Adipose tissue (tissue), 3 donors: Measurements from ENCODE around the gene RBM12. TPM values are rescaled to one million over a fixed set of nuclear protein-coding genes. Genes with fewer than 3 reads are reported as not detected.

Experiments used
- H3K27ac ChIP-seq: one replicate; pipeline ENCODE4 v1.5.1; 2013; ENCODE audit warnings: low read depth, low read length
- WGBS, 3 donors: extraction: QIAGEN DNeasy Blood & Tissue Kit; methylation state at CpG; one replicate each; pipeline ENCODE4 v1.1.7; 2013; 5-methylcytosine and 5-hydroxymethylcytosine counted together
- polyA plus RNA-seq, 3 donors: library from polyadenylated mRNA; stranded (reverse); fragments of 200-250 nt; gene quantifications; one replicate each; pipeline ENCODE4 v1.2.3, GENCODE V29; 2013
- donor health status: healthy with polysubstance abuse.
- donor health status: Bipolar disorder and iron deficiency.
- donor health status: healthy.

Gene RBM12
- polyA plus RNA-seq, 3 donors = 6.4 to 19.5 (median 17.8) TPM

DNA sequence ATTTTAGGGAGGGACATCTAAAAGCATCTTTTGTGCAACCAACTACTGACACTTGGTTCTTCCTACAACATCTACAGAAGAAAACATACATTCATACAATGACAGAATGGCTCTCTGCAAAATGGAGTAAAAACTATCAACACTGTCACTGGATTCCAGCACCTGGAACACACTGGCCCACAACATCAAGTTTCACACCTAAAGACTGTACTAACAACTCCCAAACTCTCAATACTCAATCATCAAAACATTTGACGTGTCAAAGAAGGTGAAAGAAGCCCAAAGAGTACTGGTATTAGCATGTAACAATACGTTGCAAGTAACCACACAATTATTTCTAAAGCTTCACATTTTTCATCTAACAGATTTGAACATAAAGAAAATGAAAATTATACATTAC lies 2.1 kb downstream of the RBM12 start:
- 12 to 24% (median 21%) methylated on average over 2 of the region's 2 CpGs for WGBS, 3 donors
- H3K27ac ChIP-seq = no peak overlapping the region

DNA sequence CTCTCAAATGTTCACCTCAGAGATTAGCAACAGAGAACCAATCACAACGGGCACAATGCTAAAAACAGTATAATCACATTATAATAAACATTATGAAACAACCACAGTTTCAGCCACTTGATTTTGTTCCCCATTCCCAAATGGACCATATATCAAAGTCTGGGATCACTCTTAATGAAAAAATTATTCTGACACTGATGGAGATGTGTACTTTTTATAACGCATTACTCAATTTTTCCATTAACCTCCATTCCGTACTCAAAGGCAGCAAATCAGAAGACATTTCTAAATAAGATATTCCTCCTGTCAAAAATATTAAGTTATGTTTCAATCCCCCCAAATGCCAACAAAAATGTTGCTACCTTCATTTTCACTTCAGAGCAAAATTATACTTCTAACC lies 2.8 kb downstream of the RBM12 start:
- 14 to 40% (median 40%) methylated on average over 3 of the region's 3 CpGs for WGBS, 3 donors
- H3K27ac ChIP-seq = no peak overlapping the region

DNA sequence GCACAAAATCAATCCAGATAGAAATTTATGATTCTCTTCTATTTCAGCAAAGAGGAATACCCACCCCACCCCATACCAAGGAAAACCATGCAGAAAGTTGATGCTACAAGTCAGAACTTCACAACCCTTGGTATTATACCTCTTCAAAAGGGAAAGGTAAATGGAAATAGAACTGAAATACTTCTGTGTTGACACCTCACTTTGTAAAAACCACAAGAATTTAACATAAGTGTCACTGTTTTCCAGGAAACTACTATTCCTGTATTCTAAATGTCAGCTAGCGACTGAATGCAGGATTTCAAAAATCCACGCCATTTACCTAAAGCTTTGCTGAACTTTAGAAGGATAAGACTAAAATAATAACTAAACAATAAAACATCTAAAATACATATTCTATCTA lies 3.6 kb downstream of the RBM12 start:
- 61 to 83% (median 80%) methylated on average over 2 of the region's 2 CpGs for WGBS, 3 donors
- no peak overlapping the region for H3K27ac ChIP-seq

DNA sequence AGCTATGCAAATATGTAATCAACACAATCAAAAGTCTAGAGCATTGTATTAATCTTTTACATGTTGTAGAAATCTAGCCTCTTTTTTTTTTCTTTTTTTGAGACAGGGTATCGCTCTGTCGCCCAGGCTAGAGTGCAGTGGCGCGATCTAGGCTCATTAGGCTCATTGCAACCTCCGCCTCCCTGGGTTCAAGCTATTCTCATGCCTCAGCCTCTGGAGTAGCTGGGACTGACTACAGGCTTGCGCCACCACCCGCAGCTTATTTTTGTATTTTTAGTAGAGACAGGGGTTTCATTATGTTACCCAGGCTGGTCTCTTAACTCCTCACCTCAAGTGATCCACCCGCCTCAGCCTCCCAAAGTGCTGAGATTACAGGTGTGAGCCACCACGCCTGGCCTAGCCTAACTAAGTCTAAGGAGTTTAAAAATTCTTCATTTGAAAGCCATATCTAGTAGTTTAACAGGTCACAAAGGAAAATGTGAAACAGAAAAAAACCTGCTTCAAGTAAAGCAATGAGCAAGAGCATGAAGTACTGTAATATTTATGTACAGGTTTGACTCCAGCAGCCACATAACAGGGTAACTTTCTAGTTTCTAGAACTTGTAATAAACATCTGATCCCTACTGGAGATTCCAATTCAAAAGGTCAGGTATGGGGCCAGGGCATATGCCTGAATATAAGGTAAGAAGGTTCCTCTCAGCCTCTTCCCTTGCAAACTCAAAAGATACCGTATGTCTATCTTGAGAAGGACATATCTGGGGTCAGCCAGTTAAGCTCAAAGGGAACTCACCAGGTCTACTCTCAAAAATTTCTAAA lies 4.4 kb downstream of the RBM12 start:
- H3K27ac ChIP-seq = no peak overlapping the region
- 89 to 93% (median 90%) methylated on average over 10 of the region's 10 CpGs for WGBS, 3 donors

DNA sequence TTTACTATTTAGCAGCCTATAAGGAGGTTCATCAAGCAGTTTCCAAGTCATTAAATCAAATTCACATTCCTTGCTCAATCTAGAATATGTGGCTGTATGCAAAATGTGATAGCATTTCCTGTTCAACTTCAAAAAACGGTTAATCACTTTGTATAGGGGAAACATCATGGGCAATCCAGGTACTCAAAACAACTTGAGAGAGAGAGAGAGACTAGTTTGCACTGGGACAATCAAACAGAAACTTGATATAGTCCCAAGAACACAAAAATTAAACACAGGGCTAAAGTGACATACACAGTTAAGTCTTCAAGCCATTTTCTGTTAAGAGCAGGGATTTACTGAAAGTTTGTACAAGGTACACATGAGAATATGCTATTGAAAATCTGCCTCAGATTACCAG lies 7.4 kb downstream of the RBM12 start:
- WGBS, 3 donors = 10 to 25% (median 14%) methylated on average over 1 of the region's 1 CpG
- H3K27ac ChIP-seq = no peak overlapping the region

DNA sequence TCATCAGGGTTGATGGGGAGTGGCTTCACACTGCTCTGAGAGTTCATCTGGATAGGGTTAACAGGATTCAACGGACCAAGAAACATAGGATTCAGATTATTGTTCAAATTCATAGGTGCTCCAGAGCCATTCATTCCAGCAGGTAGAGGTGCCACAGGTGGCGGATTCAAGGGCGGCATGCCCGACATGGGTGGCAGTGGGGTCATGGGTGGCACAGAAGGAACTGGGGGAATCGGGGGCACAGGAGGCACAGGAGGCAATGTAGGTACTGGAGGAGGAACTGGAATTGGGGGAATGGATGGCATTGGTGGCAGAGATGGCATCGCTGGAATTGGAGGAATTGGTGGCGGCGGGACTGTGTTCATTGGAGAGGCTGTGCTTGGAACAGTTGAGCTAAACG lies 10.3 kb downstream of the RBM12 start:
- 94 to 96% (median 96%) methylated on average over 9 of the region's 9 CpGs for WGBS, 3 donors
- no peak overlapping the region for H3K27ac ChIP-seq

DNA sequence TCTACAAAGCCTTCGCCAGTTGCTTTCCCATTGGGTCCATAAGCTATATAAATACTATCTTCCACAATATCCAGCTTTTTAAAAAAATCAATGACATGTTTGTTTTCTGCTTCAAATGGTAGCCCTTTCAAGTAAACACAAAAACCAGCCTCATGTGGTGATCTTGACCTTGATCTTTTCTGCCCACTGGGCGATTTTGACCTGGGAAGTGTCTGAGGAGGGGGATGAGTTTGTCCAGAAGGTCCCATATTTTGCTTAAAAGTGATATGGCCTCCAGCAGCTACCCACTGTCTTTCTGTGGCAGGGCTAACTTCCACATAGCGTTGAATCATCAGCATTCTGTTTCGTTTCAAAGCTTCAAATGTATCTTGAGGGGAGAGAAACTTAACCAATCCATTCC lies 10.8 kb downstream of the RBM12 start:
- 92 to 94% (median 94%) methylated on average over 4 of the region's 4 CpGs for WGBS, 3 donors
- H3K27ac ChIP-seq = no peak overlapping the region

DNA sequence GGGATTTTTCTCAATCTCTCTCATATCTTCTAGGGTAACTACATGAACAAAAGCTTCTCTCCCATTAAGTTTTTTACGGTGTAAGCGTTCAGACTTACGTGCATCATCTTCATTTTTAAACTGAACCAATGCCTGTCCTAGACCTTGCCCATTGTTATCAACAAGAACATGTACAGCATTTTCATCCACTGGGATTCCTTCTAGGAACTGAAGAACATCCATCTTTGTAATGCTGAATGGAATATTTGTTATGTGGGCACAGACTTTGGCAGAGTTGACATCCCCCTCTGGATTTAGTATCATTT lies 11.3 kb downstream of the RBM12 start:
- H3K27ac ChIP-seq = no peak overlapping the region
- WGBS, 3 donors = 97 to 98% (median 97%) methylated on average over 3 of the region's 3 CpGs

DNA sequence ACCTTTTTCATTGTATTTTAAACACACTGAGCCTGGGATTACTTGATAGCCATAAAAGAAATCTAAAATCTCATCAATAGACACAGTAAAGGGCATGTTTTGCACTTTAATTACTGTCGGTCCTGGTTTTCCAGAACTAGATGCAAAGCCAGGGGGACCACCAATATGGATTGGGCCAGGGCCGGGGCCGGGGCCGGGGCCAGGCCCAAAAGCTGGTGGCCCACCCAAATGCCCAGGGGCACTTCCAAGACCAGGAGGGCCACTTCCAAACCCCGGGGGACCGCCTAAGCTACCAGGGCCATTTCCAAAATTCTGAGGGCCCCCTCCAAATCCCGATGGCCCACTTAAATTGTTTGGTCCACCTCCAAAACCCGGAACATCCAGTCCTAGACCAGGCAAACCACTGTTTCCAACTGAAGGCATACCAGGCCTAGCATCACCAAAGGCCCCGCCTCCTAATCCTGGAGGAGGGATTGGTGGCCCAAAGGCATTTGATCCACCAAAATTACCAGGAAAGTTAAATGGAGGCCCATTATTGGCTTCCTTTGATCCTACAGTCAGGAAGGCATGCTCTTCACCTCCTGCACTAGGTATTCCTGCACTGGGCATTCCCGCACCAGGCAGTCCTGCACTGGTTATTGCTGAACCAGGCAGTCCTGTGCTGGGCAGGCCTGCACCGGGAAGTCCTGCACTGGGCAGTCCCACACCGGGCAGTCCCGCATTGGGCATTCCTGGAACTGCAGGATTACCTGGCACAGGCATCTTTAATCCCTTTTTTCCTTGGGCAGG lies 11.9 kb downstream of the RBM12 start:
- WGBS, 3 donors = 96 to 98% (median 96%) methylated on average over 13 of the region's 13 CpGs
- no peak overlapping the region for H3K27ac ChIP-seq

DNA sequence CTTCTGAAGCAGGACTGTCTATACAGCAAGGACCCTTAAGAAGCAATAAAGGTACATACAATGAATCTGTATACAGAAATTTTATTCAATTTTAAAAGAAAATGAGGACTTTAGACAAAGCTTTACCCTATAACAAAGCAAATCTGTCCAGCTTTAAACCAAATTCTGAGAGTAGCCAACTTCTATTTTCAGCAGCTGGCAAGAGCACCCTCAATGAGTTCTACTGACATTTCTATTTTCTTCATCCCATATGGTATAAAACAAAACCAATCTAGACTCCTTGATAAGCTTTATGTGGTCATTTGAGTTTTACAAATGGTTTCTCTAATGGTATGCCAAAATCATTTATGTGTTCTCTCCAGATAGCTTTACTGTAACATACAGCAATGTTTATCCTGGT lies 12.7 kb downstream of the RBM12 start:
- no peak overlapping the region for H3K27ac ChIP-seq

DNA sequence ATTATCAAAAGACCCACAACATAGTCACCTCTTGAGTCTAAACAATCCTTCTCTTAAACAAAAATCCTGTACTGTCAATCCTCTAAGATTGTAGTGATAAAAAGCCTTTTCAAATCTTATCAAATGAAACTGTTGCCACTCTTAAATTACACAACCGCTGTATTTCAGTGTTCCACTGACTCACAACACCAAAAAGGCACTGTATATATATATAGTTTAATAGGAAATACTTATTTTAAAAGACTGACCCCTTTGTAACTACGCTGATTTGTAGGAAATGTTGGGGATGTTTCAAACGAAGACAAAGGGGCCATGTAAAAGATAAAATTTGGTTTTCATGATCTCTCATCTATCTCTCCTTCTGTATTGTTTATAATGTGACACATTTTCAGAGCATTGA lies 14.1 kb downstream of the RBM12 start:
- WGBS, 3 donors = 78 to 86% (median 79%) methylated on average over 3 of the region's 3 CpGs
- H3K27ac ChIP-seq = no peak overlapping the region

DNA sequence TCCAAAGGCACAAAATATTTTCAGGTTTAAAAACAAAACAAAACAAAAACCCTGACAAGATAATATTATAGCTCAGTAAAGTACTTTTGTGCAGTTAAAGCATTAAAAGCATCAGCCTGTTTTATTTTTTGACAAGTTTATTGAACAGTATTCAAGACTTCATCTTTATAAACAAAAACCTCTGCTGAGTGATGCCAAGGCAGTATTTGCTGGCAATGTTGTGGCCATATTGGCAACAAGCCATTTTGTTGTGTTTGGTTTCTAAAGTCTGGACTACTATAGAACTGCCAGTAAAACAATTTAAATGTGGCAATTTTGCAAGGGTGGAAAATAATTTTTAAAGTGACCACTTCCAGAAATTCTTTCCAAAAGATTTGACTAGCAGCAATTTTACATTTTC lies 15.9 kb downstream of the RBM12 start:
- no peak overlapping the region for H3K27ac ChIP-seq

DNA sequence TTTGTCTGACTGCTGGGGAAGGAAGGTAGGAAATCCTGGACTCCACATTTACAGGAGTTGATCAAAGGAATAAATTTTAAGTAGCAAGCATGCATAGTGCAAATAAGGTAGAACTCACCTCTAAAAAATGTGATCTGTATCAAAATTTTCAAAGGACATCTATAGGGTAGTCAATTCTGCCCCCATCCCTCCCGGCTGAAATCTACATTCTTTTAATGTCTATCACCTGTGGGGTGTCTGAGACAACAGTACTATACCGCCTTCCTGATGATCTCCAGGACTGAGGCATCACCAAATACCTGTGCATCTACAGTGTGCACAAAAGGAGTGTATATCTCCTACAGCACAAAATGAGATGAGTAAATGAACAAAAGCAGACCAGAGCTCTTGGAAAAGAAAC lies 19.9 kb downstream of the RBM12 start:
- no peak overlapping the region for H3K27ac ChIP-seq
- 88% methylated on average over 2 of the region's 2 CpGs for WGBS, 3 donors

DNA sequence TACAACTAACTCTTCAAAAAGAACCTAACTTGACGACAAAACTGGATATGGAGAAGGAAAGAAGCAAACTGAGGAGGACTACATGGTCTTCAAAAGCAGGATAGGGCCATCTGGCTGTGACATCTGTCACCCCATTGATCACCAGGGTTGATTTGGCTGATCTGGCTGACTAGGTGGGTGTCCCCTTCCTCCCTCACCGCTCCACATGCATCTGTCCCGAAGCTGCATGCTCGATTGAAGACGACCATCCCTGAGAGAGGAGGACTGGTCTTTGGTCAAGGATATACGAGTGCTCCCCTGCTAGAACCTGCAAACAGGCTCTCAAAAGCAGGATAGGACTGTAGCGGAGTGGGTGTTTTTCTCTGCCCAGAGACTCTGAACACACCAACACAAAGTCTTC lies 21.7 kb downstream of the RBM12 start:
- H3K27ac ChIP-seq = no peak overlapping the region
- WGBS, 3 donors = 92 to 94% (median 93%) methylated on average over 7 of the region's 7 CpGs

DNA sequence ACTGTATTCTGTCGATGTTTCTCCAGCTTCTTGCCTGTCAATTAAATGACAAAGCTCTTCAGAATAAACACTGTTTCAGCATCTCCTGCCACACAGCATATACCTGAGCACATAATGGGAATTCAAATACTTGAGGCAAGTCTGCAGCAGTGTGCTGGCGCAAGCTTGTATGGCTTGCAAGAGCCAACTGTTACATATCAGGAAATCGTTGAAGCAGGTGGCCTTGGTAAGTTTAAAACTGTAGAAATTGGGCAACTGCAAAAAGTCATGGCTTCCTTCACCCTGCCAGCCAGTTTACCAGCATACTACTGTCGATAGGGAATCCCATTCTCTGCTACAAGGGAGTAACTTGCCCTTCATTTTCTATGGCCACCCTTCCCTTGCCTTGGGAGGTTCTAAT lies 23.0 kb downstream of the RBM12 start:
- no peak overlapping the region for H3K27ac ChIP-seq
- 58 to 72% (median 70%) methylated on average over 4 of the region's 4 CpGs for WGBS, 3 donors

DNA sequence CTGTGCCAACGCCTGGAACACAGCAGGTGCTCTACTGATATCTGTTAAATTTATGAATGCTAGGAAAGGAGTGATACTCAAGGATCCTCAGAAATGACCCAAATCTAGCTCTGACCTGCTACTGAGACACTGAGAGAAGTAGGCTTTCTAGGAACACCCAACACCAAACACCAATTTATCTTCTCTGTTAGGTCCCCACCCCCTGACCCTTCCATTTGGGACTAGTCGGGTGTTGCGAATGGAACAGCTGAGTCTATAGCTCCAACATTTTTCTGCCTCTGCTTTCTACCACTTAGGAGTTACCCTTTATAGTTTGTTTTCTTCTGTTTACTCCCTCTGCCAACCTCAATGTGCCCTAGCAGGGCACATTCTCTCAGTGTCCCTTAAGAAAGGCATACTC lies 24.0 kb downstream of the RBM12 start:
- 61 to 94% (median 87%) methylated on average over 3 of the region's 3 CpGs for WGBS, 3 donors

DNA sequence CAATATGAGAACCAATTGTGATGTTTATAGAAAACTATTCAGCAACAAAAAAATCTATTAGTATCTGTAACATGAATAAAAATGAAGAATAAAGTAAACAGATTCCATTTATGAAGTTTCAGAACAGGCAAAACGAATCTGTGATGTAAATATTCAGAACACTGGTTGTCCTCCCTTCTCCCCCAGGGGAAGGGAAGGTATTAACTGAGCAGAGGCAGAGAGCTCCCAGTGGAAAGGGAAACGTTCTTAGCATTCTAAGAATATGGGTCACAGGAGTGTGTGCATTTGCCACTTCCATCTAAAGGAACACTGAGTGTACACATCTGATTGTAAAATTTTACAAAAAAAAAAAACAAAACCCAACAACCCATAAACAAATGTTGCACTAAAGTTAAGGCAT lies 25.9 kb downstream of the RBM12 start:
- H3K27ac ChIP-seq = no peak overlapping the region
- WGBS, 3 donors = 49 to 65% (median 54%) methylated on average over 2 of the region's 2 CpGs

More for the DNA sequence above, 24.0 kb downstream of the RBM12 start:
- no peak overlapping the region for H3K27ac ChIP-seq

DNA sequence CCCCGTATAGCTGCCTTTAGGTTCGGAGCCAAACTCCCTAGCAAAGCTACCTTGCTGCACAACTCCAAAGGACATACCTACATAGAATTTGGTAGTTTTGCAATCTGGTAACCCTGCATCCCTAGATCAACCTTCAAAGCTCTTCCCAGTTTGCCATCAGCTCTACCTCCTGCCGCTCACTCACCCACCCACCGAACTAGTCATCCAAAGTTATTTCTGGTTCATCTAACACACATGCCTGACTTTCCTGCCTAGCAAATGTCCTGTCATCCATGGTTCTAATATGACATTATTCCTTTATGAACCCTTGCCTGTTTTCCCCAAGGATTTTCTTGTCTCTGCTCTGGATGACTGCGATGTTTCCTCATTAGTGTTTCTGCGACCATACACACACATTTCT lies 27.4 kb downstream of the RBM12 start:
- 92 to 95% (median 93%) methylated on average over 6 of the region's 6 CpGs for whole genome bisulfite sequencing, 3 donors
- no peak overlapping the region for H3K27ac ChIP-seq

DNA sequence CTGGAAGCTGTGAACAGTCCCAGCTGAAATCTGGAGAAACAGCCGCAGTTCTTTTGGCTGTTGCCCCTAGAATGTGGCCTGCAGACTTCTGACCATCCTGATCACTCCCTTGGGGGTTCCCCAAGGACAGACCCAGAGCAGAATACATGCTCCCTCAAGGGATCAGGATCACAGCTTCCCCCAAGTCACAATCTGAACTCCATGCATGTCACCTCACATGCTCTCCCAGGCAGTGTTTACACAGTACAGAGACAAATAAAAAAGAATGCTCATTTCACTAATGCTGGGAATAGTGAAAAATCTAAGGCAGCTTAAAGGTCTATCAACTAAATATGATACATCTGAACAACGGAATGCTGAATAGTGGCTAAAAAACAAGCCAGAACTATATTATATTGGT lies 28.6 kb downstream of the RBM12 start:
- 47 to 76% (median 71%) methylated on average over 2 of the region's 2 CpGs for WGBS, 3 donors
- H3K27ac ChIP-seq = no peak overlapping the region

DNA sequence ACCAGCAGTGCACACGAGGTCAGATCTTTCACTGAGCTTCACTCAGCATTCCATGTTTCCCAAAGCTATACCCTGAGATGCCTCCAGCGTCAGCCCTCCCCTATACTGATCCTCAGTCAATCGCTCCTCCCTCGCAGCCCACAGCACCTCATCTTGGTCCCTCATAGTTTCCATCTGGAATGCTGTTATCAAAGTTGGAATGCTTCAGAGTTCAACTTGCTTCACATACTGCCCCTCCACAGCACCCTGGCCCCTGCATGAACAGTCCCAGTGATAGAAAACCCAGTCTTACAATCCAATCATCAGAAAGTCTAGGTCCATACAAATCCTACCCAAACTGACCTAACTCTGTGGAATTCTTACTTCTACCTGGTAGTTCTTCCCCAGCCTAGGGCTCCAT lies 29.0 kb downstream of the RBM12 start:
- H3K27ac ChIP-seq = no peak overlapping the region
- 65 to 78% (median 71%) methylated on average over 4 of the region's 4 CpGs for WGBS, 3 donors
